HepG2 (cell line): ENCODE data around the gene ZNF446. TPM values are rescaled to one million over a fixed set of nuclear protein-coding genes. Genes with fewer than 3 reads are reported as not detected.

Experiments
- CBFB ChIP-seq: sonication (generic); formaldehyde crosslinking; IDR thresholded peaks from 2 replicates; pipeline ENCODE4 v1.4.0; 2020; ENCODE audit warnings: missing genetic modification reagents
- ERF ChIP-seq: IDR thresholded peaks from 2 replicates; pipeline ENCODE4 v1.6.1; 2018; ENCODE audit warnings: missing biosample characterization, missing genetic modification reagents
- EZH2 ChIP-seq: conservative IDR thresholded peaks from 2 replicates; pipeline ENCODE4 v1.6.1; 2012; ENCODE audit warnings: mild to moderate bottlenecking, low read depth, low read length, moderate library complexity
- FLYWCH1 ChIP-seq: sonication (generic); formaldehyde crosslinking; IDR thresholded peaks from 2 replicates; pipeline ENCODE4 v1.8.1; 2023; ENCODE audit warnings: mild to moderate bottlenecking, missing genetic modification reagents
- HMGA1 ChIP-seq: sonication (generic); formaldehyde crosslinking; conservative IDR thresholded peaks from 2 replicates; pipeline ENCODE4 v1.4.0; 2020; ENCODE audit warnings: missing genetic modification reagents
- REPIN1 ChIP-seq: sonication (generic); formaldehyde crosslinking; IDR thresholded peaks from 2 replicates; pipeline ENCODE4 v1.8.0; 2022; ENCODE audit warnings: missing genetic modification reagents, low read depth, mild to moderate bottlenecking, borderline replicate concordance
- RFX5 ChIP-seq: IDR thresholded peaks from 2 replicates; pipeline ENCODE4 v1.6.1; 2011; ENCODE audit warnings: low read depth, low read length, improper control_type of control experiment
- SMAD9 ChIP-seq: sonication (generic); formaldehyde crosslinking; IDR thresholded peaks from 2 replicates; pipeline ENCODE4 v1.5.1; 2020; ENCODE audit warnings: mild to moderate bottlenecking, missing genetic modification reagents
- ZNF230 ChIP-seq: sonication (generic); formaldehyde crosslinking; IDR thresholded peaks from 2 replicates; pipeline ENCODE4 v1.4.0; 2020; ENCODE audit warnings: mild to moderate bottlenecking, missing genetic modification reagents
- polyA plus RNA-seq, 8 experiments: library from polyadenylated mRNA; depleted of rRNA in 3 of 8; stranded (reverse) in 7 of 8; unstranded in 1 of 8; fragments of >200 nt; fragmentation: Illumina TruSeq in 4 of 8; extraction: Trizol in 4 of 8; gene quantifications; 2 replicates each; pipeline versions ENCODE4 v1.2.1 to v1.2.3, GENCODE V29; 2011 to 2016; ENCODE audit warnings: low read depth in 4 of 8, missing spikeins in 1 of 8, mixed read lengths in 1 of 8; ENCODE audit not compliant: insufficient read depth in 1 of 8
- total RNA-seq, 5 experiments: library from RNA; depleted of rRNA; stranded (reverse); fragments of >200 nt; fragmentation: Illumina TruSeq; extraction: Trizol; gene quantifications; 2 replicates each; pipeline ENCODE4 v1.2.3, GENCODE V29; 2016; ENCODE audit warnings: low read depth in 1 of 5
- TF ChIP-seq, protein P1 (sequence below): sonication (generic); formaldehyde crosslinking; IDR thresholded peaks from 2 replicates; pipeline ENCODE4 v1.9.0; 2022; ENCODE audit warnings: missing genetic modification reagents, mild to moderate bottlenecking, borderline replicate concordance
- TF ChIP-seq, protein P2 (sequence below): sonication (generic); formaldehyde crosslinking; IDR thresholded peaks from 2 replicates; pipeline ENCODE4 v1.4.0; 2020; ENCODE audit warnings: missing genetic modification reagents, mild to moderate bottlenecking, borderline replicate concordance
- TF ChIP-seq, protein P3 (sequence below): sonication (generic); formaldehyde crosslinking; IDR thresholded peaks from 2 replicates; pipeline ENCODE4 v1.4.0; 2020; ENCODE audit warnings: mild to moderate bottlenecking, missing genetic modification reagents
- TF ChIP-seq, protein P4 (sequence below): sonication (generic); formaldehyde crosslinking; IDR thresholded peaks from 2 replicates; pipeline ENCODE4 v1.8.0; 2022; ENCODE audit warnings: missing genetic modification reagents, mild to moderate bottlenecking, borderline replicate concordance

The ZNF446 gene
- total and polyA plus RNA-seq, 2 of the 13 experiments (the other 11 are each of a cell fraction or from before 2014, with no cell fraction given) = 3.0 to 3.6 TPM

DNA sequence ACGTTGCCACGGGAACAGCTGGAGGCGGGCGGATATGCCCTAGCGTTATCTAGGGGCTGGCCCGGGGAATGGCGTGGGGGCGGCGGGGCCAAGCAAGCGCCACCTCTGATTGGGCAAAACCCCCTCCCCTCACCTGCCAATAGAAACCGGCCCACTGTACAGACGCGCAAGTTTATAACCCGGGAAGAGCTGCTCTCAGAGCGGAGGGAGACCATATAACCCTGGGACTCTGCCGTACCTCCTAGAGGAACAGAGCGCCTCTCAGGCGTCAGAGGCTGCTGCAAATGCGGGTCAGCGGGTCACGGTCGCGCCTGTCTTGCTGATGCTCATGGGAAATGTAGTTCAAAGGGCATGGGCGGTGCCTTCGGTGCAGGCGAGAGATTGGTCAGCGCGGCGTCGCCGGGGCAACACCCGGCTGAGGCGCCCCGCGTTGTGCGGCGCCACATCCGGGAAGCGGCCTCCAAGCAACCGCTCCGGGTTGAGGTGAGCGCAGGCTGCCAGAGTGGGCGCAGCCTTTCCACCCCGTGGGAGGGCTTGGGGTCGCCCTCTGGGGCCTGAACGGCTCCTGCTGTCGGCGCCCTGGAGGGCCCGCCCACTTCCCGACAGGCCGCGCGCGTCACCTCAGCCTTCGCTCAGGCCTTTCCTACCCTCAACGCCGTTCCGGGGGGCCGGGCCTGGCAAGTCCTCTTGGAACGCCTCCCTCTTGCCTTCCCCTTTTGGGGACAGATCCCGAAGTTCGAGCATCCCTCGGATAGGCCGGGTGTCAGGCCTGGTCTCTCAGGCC lies at the start of gene ZNF446 (continued):
- TF ChIP-seq, protein P1, sequence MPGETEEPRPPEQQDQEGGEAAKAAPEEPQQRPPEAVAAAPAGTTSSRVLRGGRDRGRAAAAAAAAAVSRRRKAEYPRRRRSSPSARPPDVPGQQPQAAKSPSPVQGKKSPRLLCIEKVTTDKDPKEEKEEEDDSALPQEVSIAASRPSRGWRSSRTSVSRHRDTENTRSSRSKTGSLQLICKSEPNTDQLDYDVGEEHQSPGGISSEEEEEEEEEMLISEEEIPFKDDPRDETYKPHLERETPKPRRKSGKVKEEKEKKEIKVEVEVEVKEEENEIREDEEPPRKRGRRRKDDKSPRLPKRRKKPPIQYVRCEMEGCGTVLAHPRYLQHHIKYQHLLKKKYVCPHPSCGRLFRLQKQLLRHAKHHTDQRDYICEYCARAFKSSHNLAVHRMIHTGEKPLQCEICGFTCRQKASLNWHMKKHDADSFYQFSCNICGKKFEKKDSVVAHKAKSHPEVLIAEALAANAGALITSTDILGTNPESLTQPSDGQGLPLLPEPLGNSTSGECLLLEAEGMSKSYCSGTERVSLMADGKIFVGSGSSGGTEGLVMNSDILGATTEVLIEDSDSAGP (CRISPR knock-in tag) = peak; percentile 86; the same call in 1 of the 2 replicates
- TF ChIP-seq ERF (CRISPR knock-in tag) (peak; percentile 57), FLYWCH1 (CRISPR knock-in tag) (no peak), ZNF230 (CRISPR knock-in tag) (no peak; the same call in none of the 2 replicates), CBFB (no peak; the same call in 1 of the 2 replicates), SMAD9 (CRISPR knock-in tag) (0 out of 2 replicates have a peak, but pooled peaks have one; percentile 68), REPIN1 (CRISPR knock-in tag) (no peak; the same call in 1 of the 2 replicates), RFX5 (no peak), EZH2 (no peak), HMGA1 (CRISPR knock-in tag) (no peak)
- TF ChIP-seq, protein P2, sequence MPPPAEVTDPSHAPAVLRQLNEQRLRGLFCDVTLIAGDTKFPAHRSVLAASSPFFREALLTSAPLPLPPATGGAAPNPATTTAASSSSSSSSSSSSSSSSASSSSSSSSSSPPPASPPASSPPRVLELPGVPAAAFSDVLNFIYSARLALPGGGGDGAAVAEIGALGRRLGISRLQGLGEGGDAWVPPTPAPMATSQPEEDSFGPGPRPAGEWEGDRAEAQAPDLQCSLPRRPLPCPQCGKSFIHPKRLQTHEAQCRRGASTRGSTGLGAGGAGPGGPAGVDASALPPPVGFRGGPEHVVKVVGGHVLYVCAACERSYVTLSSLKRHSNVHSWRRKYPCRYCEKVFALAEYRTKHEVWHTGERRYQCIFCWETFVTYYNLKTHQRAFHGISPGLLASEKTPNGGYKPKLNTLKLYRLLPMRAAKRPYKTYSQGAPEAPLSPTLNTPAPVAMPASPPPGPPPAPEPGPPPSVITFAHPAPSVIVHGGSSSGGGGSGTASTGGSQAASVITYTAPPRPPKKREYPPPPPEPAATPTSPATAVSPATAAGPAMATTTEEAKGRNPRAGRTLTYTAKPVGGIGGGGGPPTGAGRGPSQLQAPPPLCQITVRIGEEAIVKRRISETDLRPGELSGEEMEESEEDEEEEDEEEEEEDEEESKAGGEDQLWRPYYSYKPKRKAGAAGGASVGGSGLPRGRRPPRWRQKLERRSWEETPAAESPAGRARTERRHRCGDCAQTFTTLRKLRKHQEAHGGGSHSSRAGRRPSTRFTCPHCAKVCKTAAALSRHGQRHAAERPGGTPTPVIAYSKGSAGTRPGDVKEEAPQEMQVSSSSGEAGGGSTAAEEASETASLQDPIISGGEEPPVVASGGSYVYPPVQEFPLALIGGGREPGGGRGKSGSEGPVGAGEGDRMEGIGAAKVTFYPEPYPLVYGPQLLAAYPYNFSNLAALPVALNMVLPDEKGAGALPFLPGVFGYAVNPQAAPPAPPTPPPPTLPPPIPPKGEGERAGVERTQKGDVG = peak; percentile 54; the same call in 1 of the 2 replicates
- TF ChIP-seq, protein P3, sequence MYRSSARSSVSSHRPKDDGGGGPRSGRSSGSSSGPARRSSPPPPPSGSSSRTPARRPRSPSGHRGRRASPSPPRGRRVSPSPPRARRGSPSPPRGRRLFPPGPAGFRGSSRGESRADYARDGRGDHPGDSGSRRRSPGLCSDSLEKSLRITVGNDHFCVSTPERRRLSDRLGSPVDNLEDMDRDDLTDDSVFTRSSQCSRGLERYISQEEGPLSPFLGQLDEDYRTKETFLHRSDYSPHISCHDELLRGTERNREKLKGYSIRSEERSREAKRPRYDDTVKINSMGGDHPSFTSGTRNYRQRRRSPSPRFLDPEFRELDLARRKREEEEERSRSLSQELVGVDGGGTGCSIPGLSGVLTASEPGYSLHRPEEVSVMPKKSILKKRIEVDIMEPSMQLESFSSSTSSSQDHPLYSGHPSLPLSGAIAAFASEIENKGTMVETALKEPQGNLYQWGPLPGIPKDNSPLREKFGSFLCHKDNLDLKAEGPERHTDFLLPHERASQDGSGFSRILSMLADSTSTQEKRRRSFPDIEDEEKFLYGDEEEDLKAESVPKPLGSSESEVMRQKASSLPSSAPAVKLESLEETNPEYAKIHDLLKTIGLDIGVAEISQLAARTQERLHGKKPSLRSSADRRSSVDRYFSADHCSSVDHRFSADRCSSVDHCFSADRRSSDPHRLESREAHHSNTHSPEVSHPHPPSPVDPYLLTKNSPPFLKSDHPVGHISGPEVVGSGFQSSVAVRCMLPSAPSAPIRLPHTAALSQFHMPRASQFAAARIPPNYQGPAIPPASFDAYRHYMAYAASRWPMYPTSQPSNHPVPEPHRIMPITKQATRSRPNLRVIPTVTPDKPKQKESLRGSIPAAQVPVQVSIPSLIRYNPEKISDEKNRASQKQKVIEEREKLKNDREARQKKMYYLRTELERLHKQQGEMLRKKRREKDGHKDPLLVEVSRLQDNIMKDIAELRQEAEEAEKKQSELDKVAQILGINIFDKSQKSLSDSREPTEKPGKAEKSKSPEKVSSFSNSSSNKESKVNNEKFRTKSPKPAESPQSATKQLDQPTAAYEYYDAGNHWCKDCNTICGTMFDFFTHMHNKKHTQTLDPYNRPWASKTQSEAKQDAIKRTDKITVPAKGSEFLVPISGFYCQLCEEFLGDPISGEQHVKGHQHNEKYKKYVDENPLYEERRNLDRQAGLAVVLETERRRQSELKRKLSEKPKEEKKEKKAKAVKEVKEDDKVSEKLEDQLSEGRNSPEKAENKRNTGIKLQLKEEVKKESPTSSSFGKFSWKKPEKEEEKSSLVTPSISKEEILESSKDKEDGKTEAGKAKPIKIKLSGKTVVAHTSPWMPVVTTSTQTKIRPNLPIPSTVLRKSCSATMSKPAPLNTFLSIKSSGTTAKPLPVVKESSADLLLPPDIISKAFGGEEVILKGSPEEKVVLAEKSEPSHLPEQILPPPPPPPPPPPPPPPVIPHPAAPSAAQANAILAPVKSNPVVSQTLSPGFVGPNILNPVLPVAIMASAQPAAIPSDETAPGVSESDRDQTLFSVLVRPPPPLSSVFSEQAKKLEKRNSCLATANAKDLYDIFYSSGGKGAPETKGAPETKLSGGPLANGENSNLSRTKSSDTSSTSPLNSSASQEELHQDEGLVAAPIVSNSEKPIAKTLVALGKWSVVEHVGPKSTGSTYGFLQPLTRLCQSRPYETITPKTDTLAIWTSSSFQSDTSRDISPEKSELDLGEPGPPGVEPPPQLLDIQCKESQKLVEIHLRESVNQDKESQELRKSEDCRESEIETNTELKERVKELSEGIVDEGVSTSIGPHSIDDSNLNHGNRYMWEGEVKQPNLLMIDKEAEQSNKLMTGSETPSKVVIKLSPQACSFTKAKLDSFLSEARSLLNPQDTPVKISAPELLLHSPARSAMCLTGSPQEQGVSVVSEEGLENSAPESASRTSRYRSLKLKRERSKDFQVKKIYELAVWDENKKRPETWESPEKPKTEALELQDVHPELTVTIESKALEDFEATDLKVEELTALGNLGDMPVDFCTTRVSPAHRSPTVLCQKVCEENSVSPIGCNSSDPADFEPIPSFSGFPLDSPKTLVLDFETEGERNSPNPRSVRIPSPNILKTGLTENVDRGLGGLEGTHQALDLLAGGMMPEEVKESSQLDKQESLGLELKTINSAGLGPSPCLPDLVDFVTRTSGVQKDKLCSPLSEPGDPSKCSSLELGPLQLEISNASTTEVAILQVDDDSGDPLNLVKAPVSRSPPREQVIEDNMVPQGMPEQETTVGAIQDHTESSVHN = peak; percentile 88
- TF ChIP-seq, protein P4, sequence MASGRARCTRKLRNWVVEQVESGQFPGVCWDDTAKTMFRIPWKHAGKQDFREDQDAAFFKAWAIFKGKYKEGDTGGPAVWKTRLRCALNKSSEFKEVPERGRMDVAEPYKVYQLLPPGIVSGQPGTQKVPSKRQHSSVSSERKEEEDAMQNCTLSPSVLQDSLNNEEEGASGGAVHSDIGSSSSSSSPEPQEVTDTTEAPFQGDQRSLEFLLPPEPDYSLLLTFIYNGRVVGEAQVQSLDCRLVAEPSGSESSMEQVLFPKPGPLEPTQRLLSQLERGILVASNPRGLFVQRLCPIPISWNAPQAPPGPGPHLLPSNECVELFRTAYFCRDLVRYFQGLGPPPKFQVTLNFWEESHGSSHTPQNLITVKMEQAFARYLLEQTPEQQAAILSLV (CRISPR knock-in tag) = peak; percentile 37; the same call in 1 of the 2 replicates
